A549 (cell line): ENCODE results near the gene HARS1. TPM values are rescaled to one million over a fixed set of nuclear protein-coding genes. Genes with fewer than 3 reads are reported as not detected.
"Not testable (repeated sequence)": the region's sequence is repeated elsewhere in the genome, so short reads cannot be mapped to it uniquely, and the experiment has no call there.

ENCODE experiments used
- ATAC-seq, 2 experiments: fragments of 200-7000 bp in 1 of 2; fragments of >200 bp in 1 of 2; cut with Nextera tagmentation in 1 of 2; cut with Tn5 transposase in 1 of 2; 3 replicates each; pipeline versions ENCODE4 v1.8.0 to v1.9.1; 2018 to 2020; ENCODE audit warnings: mild to moderate bottlenecking in 1 of 2, moderate library complexity in 1 of 2
- CTCF ChIA-PET: fragments of 300-600 bp; sonication (Branson Sonifier 250); formaldehyde crosslinking; extraction: SDS; loops from one replicate; lab custom pipeline; 2021; ENCODE audit warnings: antibody characterized with exemption, inconsistent platforms; lab: Yijun Ruan, JAX
- POLR2A ChIA-PET: fragments of 350-600 bp; formaldehyde crosslinking; extraction: SDS; loops from one replicate; lab custom pipeline; 2021; ENCODE audit warnings: antibody characterized with exemption, inconsistent platforms; lab: Yijun Ruan, JAX
- DNase-seq, 2 experiments: peaks; one replicate each; pipeline versions ENCODE4 v3.0.0 to v3.0.0-alpha.2; 2011 to 2016; ENCODE audit warnings: low read depth in 1 of 2, low spot score in 1 of 2
- FAIRE-seq: peaks from 2 replicates; lab custom pipeline; 2011; peaks lifted over from hg19 to GRCh38; lab: Jason Lieb, UNC
- H3K27ac ChIP-seq, 2 experiments: fragments of >200 bp; sonication (Bioruptor Twin); formaldehyde crosslinking; 3 replicates each; pipeline ENCODE4 v1.5.1; 2016 to 2017
- H3K4me1 ChIP-seq: fragments of >200 bp; sonication (Bioruptor Twin); formaldehyde crosslinking; 3 replicates; pipeline ENCODE4 v1.6.1; 2016
- H3K4me2 ChIP-seq: fragments of >200 bp; sonication (Bioruptor Twin); formaldehyde crosslinking; 3 replicates; pipeline ENCODE4 v1.6.1; 2016
- H3K4me3 ChIP-seq: fragments of >200 bp; sonication (Bioruptor Twin); formaldehyde crosslinking; 3 replicates; pipeline ENCODE4 v1.5.1; 2016
- H3K9me3 ChIP-seq: fragments of >200 bp; sonication (Bioruptor Twin); formaldehyde crosslinking; 3 replicates; pipeline ENCODE4 v1.6.1; 2016
- EHMT2 ChIP-seq: fragments of 200-600 bp; sonication (generic); IDR thresholded peaks from 2 replicates; pipeline ENCODE4 v1.6.1; 2016; ENCODE audit warnings: antibody characterized with exemption, low read depth, mild to moderate bottlenecking, moderate library complexity
- FOXS1 ChIP-seq: fragments of 250-450 bp; sonication (Bioruptor Pico); IDR thresholded peaks from 2 replicates; pipeline ENCODE4 v1.5.0; 2020; ENCODE audit warnings: mild to moderate bottlenecking, moderate library complexity
- HEYL ChIP-seq: fragments of 250-450 bp; sonication (Bioruptor Pico); IDR thresholded peaks from 2 replicates; pipeline ENCODE4 v1.8.0; 2021; ENCODE audit warnings: mild to moderate bottlenecking, moderate library complexity
- JUN ChIP-seq, 2 experiments: fragments of >200 bp; sonication (Bioruptor Twin); formaldehyde crosslinking; IDR thresholded peaks; 2 replicates in 1 of 2; 3 replicates in 1 of 2; pipeline ENCODE4 v1.6.1; 2016 to 2017
- NFE2L2 ChIP-seq: fragments of 150-350 bp; conservative IDR thresholded peaks from 2 replicates; pipeline ENCODE4 v1.6.1; 2014; ENCODE audit warnings: low read length
- NPAS2 ChIP-seq: fragments of 250-450 bp; sonication (Bioruptor Pico); IDR thresholded peaks from 2 replicates; pipeline ENCODE4 v1.8.0; 2022; ENCODE audit warnings: mild to moderate bottlenecking, moderate library complexity, borderline replicate concordance
- POLR2A ChIP-seq: IDR thresholded peaks from 2 replicates; pipeline ENCODE4 v1.6.1; 2012; ENCODE audit warnings: mild to moderate bottlenecking, low read length
- RCOR1 ChIP-seq: fragments of 150-350 bp; IDR thresholded peaks from 2 replicates; pipeline ENCODE4 v1.6.1; 2014; ENCODE audit warnings: antibody characterized with exemption, low read length, low read depth
- RFX5 ChIP-seq: fragments of 450-650 bp; IDR thresholded peaks from 2 replicates; pipeline ENCODE4 v1.7.1; 2014; ENCODE audit warnings: antibody characterized with exemption, mild to moderate bottlenecking, moderate library complexity
- SMC3 ChIP-seq: fragments of >200 bp; sonication (Bioruptor Twin); formaldehyde crosslinking; IDR thresholded peaks from 3 replicates; pipeline ENCODE4 v1.6.1; 2018; ENCODE audit warnings: inconsistent platforms
- ZC3H11A ChIP-seq: fragments of 450-650 bp; IDR thresholded peaks from 2 replicates; pipeline ENCODE4 v1.6.1; 2014; ENCODE audit warnings: antibody characterized with exemption, mild to moderate bottlenecking
- ZFP36 ChIP-seq: fragments of 450-650 bp; IDR thresholded peaks from 2 replicates; pipeline ENCODE4 v1.6.1; 2014; ENCODE audit warnings: borderline replicate concordance; ENCODE audit not compliant: partially characterized antibody
- ZNF302 ChIP-seq: fragments of 250-450 bp; sonication (Bioruptor Pico); IDR thresholded peaks from 2 replicates; pipeline ENCODE4 v1.9.0; 2021; ENCODE audit warnings: inconsistent platforms, mild to moderate bottlenecking, moderate library complexity
- WGBS: methylation state at CpG from one replicate; pipeline ENCODE4 v1.1.6; 2017; ENCODE audit errors: missing lambda C conversion rate; 5-methylcytosine and 5-hydroxymethylcytosine counted together
- polyA plus RNA-seq, 4 experiments: library from polyadenylated mRNA; depleted of rRNA in 3 of 4; stranded (reverse); fragments of >200 nt; fragmentation: RNase III in 1 of 4; extraction: RNeasy Plus Mini Kit Qiagen cat#74134 plus additional on column Dnase treatment in 1 of 4; gene quantifications; 2 replicates in 3 of 4; 3 replicates in 1 of 4; pipeline ENCODE4 v1.2.3, GENCODE V29; 2011 to 2017
- TF ChIP-seq, protein P1 (sequence below): fragments of 150-350 bp; IDR thresholded peaks from 2 replicates; pipeline ENCODE4 v1.6.1; 2014; ENCODE audit warnings: low read depth, mild to moderate bottlenecking, low read length
- TF ChIP-seq, protein P2 (sequence below): fragments of 450-650 bp; IDR thresholded peaks from 2 replicates; pipeline ENCODE4 v1.6.1; 2014; ENCODE audit warnings: antibody characterized with exemption

The HARS1 gene
- polyA plus RNA-seq, 2 of the 4 experiments (the other 2 are of a cell fraction): 80.5 to 87.1 TPM

GRCh38 chr5:140639148-140639981 is 51.8 kb downstream of the HARS1 start, which contains the start of gene TMCO6 (continued):
- TF ChIP-seq, protein P1, sequence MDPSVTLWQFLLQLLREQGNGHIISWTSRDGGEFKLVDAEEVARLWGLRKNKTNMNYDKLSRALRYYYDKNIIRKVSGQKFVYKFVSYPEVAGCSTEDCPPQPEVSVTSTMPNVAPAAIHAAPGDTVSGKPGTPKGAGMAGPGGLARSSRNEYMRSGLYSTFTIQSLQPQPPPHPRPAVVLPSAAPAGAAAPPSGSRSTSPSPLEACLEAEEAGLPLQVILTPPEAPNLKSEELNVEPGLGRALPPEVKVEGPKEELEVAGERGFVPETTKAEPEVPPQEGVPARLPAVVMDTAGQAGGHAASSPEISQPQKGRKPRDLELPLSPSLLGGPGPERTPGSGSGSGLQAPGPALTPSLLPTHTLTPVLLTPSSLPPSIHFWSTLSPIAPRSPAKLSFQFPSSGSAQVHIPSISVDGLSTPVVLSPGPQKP: no peak
- TF ChIP-seq SMC3 (peak; percentile 46; the same call in 2 of the 3 replicates), FOXS1 (no peak), RCOR1 (no peak), EHMT2 (no peak), RFX5 (no peak), JUN (IDR thresholded peaks at IDR 0.05) (peak; percentile 51 to 75; a peak in 4 of 5 replicates)
- TF ChIP-seq, protein P2, sequence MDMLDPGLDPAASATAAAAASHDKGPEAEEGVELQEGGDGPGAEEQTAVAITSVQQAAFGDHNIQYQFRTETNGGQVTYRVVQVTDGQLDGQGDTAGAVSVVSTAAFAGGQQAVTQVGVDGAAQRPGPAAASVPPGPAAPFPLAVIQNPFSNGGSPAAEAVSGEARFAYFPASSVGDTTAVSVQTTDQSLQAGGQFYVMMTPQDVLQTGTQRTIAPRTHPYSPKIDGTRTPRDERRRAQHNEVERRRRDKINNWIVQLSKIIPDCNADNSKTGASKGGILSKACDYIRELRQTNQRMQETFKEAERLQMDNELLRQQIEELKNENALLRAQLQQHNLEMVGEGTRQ: no peak

DNA sequence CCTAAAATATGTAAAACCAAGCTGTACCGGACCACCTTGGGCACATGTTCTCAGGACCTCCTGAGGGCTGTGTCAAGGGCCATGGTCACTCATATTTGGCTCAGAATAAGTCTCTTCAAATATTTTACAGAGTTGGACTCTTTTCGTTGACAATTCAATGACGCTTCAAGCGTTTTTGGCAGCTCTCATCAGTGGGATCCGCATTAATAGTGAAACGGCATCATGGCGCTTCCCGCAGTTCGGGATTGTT is 52.3 kb downstream of the HARS1 start:
- 11% methylated on average over 9 of the region's 9 CpGs for WGBS
- FAIRE-seq, H3K9me3 ChIP-seq, DNase-seq: not testable (repeated sequence)
- Histone ChIP-seq H3K27ac (peak overlapping the region; percentile 87 to 91), H3K4me1 (peaks cover 27% of the 10 kb centered on the region), H3K4me3 (peak overlapping the region; percentile 68), H3K4me2 (peak overlapping the region; percentile 90)
- ChIA-PET CTCF (interaction anchor here (0.6 to 2.0 kb wide), 21 partner anchors 8 to 953 kb away, joined by 3 to 7 read pairs (median 4); partner anchors contain the start of genes EIF4EBP3, IK and NDUFA2), POLR2A (interaction anchor here (0.6 to 2.4 kb wide), 4 partner anchors 9 to 237 kb away, joined by 3 to 12 read pairs (median 7); partner anchors contain the start of genes ANKHD1, APBB3, IK and NDUFA2)
- TF ChIP-seq HEYL (CRISPR knock-in tag): 0 out of 2 replicates have a peak, but pooled peaks have one; percentile 48
- ATAC-seq: peak in 1 of 2 experiments; percentile 3; a peak in 3 of 6 replicates

DNA sequence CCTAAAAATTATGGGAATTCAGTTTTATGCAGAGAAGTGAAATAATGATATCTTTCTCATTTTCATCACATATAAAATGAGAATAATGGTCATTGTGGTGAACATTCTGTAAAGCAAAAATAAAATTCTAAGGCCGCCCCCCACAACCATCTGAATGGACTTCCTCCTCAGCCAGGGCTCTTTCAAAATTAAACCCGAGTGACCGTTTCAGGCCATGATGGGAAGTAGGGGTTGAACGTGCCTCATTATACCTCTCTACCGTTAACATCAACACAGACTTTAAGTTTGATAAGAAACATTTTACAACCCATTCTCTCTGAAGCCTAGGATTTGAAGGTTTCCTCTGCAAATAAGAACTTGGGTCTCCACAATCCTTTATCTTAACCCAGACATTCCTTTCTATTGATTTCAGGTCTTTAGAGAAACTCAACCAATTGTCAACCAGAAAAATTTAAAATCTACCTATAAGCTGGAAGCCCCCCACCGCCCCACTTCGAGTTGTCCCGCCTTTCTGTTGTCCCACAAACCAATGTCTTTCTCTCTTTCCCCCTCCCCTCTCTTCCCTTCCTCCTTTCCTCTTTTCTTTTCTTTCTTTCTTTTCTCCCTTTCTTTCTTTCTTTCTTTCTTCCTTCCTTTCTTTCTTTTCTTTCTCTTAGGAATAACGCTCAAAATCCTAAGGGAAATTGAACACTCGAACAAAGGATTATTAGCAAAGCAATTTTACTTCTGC is 53.6 kb downstream of the HARS1 start:
- H3K9me3 ChIP-seq: no peaks in the 10 kb centered on the region
- H3K4me1 ChIP-seq: peaks cover 40% of the 10 kb centered on the region
- no peak overlapping the region for H3K27ac ChIP-seq
- 91% methylated on average over 10 of the region's 10 CpGs for WGBS
- DNase-seq (no peak), FAIRE-seq (no peak), ATAC-seq (no peak)
- no peak overlapping the region for H3K4me2 ChIP-seq
- CTCF ChIA-PET: interaction anchor here (1.4 to 1.7 kb wide), 2 partner anchors 47 to 90 kb away, joined by 3 to 6 read pairs; partner anchors contain the start of gene EIF4EBP3
- POLR2A ChIA-PET: interaction anchor here (2.4 kb wide), 1 partner anchor 10 kb away, joined by 12 read pairs; the partner anchor contains the start of genes IK and NDUFA2
- TF ChIP-seq ZNF302 (CRISPR knock-in tag) (no peak), ZC3H11A (no peak), NPAS2 (CRISPR knock-in tag) (no peak), POLR2A (no peak), ZFP36 (no peak), NFE2L2 (no peak)
- no peak overlapping the region for H3K4me3 ChIP-seq
